HepG2 (cell line): ENCODE data around the gene CCDC33.

Experiments used
- ARNTL ChIP-seq: sonication (generic); formaldehyde crosslinking; IDR thresholded peaks from 2 replicates; pipeline ENCODE4 v1.4.0; 2020; ENCODE audit warnings: mild to moderate bottlenecking, missing genetic modification reagents
- CTCF ChIP-seq: sonication (generic); formaldehyde crosslinking; IDR thresholded peaks from 2 replicates; pipeline ENCODE4 v1.5.0; 2020; ENCODE audit warnings: mild to moderate bottlenecking, missing genetic modification reagents, moderate library complexity
- KLF11 ChIP-seq: IDR thresholded peaks from 2 replicates; pipeline ENCODE4 v1.6.1; 2016; ENCODE audit warnings: missing compliant biosample characterization
- KLF16 ChIP-seq, 2 experiments: sonication (generic) in 1 of 2; formaldehyde crosslinking in 1 of 2; IDR thresholded peaks; 2 replicates each; pipeline versions ENCODE4 v1.6.1 to v1.8.0; 2016 to 2023; ENCODE audit warnings: missing genetic modification reagents in 2 of 2, missing compliant biosample characterization in 1 of 2
- NFYB ChIP-seq: sonication (generic); formaldehyde crosslinking; IDR thresholded peaks from 2 replicates; pipeline ENCODE4 v1.4.0; 2020; ENCODE audit warnings: missing genetic modification reagents
- POLR2AphosphoS5 ChIP-seq: IDR thresholded peaks from 2 replicates; pipeline ENCODE4 v1.6.1; 2012; ENCODE audit warnings: low read depth, low read length
- SMAD1 ChIP-seq: sonication (generic); formaldehyde crosslinking; IDR thresholded peaks from 2 replicates; pipeline ENCODE4 v1.4.0; 2020; ENCODE audit warnings: missing genetic modification reagents, low read depth, mild to moderate bottlenecking, borderline replicate concordance
- YY1 ChIP-seq: IDR thresholded peaks from 2 replicates; pipeline ENCODE4 v1.6.1; 2011; ENCODE audit warnings: low read length, low read depth, moderate library complexity, mild to moderate bottlenecking; ENCODE audit not compliant: insufficient read depth, insufficient replicate concordance

GRCh38 chr15:74313889-74314288, 77.8 kb downstream of the CCDC33 start:
- TF ChIP-seq YY1, result no peak
- TF ChIP-seq KLF16 (CRISPR knock-in tag; IDR thresholded peaks at IDR 0.05), result no peak
- no peak for TF ChIP-seq SMAD1
- TF ChIP-seq NFYB (CRISPR knock-in tag), result no peak
- no peak for TF ChIP-seq ARNTL
- no peak for TF ChIP-seq POLR2AphosphoS5
- no peak for TF ChIP-seq CTCF (CRISPR knock-in tag)
- TF ChIP-seq KLF11 (CRISPR knock-in tag), result no peak
